CD4-positive, alpha-beta T cell treated with Interleukin-1 beta for 1 hour (primary cell): Measurements from ENCODE around the gene TGFBR3L.

Experiments
- DNase-seq, 2 donors: peaks; one replicate each; pipeline ENCODE4 v3.0.0-alpha.2; 2020 to 2022

The TGFBR3L gene

DNA sequence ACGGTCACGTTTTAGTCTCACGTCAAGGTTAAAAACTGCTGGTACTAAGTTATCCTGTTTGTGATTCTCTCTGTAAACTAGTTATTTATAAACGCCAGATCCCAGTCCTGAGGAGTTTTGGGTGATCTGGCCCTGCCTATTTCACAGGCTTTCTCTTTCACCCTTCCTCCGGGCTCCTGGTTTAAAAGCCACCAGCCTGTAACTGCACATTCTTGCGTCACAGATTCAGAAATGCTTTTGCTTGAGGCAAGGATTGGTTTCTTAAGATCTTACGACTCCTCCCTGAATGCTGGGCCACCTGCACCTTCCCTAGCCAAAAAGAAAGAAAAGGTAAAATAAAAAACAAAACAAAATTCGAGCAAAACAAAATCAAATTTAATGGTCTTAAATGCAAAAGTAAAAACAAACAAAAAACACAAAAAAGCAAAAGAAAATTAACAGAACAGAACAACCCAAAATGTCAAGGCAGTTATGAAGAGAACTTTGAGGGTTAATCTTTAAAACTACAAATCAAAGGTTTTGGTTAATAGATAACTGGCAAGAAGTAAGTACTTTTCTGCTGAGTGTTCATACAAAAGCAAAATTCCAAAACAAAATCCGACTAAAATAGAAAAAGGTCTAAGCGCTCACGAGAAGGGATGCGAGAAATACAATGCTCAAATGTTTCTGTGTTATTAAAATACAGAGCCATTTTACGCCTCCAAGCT lies 47.4 kb downstream of the TGFBR3L start:
- no peak for DNase-seq

DNA sequence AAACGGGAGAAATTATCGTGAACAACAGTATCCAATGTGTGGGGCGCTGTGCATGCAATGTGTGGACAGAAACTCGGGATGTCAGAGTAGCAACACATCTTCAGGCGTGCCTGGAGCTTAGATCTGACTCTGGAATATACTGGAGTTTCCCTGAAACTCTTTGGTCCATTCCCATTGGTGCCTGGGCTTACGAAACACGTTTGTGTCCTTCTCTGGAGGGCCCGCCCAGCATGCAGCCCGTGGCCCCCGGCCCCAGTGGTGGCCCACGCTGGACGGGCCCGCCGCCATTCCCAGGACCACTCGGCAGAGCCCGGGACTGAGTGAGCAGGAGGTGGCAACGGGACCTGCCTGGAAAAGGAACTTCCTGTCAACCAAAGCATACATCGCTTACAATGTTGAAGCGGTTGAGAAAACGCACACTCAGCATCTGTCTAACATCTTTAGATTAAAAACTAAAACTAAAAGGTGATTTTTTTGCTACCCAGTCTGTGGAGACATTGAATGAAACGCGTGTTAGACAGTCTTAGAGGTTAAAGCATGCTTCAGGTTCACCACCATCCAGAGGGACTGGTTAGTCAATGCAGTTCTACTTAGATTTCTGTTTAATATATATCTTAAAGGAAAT lies 48.1 kb downstream of the TGFBR3L start:
- no peak for DNase-seq

DNA sequence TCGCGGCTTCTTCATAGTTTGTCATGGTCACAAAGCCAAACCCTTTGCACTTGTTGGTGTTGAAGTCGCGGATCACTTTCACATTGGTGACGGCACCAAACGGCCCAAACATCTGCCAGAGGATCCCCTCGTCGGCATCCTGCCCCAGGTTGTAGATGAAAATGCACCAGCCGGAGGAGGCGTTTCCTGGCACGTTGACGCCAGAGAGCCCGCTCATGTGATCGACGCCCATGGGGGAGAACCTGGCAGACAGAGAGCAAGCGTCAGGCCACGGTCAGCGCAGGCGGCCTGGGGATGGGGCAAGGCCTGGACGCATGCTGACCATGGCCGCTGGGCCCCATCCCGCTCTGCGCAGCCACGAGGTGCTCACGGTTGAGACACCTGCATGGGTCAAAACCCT lies 48.9 kb downstream of the TGFBR3L start:
- DNase-seq = no peak

DNA sequence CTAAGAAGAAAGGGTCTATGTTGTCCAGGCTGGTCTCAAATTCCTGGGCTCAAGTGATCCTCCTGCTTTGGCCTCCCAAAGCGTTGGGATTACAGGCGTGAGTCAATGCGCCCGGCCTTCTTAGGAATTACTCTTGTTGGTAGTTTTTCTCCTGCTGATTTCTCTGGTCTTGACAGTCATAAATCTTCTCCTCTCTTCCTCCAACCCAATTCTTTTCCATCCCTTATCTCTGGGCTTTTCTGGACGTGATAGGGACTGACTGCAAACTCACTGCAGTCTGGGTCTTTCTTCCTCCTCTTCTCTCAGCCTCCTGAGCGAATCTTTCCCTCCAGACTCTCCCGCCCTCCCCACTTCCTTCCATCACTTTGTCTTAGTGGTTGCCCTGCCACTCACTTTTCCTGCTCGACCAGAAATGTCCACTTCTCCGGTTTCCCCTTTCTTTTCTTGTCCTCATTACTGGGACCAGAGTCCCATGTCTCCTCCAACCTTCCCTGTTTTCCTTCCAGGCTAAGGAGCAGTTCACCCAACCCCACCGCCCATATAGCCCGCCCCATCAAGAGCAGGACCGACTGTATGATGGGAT lies 50.7 kb downstream of the TGFBR3L start:
- no peak for DNase-seq

DNA sequence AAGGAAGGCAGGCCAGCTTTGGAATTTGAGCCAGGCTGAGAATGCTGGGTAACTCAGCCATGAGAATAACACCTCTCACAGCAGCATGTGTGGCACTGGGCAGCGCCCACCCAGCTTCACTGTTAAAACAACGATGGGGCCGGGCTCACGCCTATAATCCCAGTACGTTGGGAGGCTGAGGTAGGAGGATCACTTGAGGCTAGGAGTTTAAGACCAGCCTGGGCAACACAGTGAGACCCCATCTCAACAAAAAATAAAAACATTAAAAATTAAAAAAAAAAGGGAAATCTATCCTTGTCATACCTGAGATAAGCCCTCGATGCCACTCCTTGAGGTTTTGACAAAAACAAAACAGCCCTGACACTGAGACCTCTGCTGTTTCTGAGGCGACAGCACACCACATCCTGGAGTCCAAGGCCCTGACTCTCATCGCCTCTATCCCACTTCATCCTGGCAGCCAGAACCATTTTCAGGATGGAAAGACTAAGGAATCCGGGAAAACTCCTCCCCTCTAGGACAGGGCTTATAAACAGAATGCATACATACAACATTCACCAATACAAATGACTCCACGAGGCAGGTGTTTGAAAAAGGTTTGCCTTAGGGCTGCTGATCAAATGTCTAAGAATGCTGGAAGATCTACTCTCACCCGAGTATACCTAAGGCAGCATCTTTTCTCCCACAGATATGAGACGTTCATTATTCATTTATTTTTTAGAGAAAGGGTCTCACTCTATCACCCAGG lies 51.5 kb downstream of the TGFBR3L start:
- DNase-seq = no peak

DNA sequence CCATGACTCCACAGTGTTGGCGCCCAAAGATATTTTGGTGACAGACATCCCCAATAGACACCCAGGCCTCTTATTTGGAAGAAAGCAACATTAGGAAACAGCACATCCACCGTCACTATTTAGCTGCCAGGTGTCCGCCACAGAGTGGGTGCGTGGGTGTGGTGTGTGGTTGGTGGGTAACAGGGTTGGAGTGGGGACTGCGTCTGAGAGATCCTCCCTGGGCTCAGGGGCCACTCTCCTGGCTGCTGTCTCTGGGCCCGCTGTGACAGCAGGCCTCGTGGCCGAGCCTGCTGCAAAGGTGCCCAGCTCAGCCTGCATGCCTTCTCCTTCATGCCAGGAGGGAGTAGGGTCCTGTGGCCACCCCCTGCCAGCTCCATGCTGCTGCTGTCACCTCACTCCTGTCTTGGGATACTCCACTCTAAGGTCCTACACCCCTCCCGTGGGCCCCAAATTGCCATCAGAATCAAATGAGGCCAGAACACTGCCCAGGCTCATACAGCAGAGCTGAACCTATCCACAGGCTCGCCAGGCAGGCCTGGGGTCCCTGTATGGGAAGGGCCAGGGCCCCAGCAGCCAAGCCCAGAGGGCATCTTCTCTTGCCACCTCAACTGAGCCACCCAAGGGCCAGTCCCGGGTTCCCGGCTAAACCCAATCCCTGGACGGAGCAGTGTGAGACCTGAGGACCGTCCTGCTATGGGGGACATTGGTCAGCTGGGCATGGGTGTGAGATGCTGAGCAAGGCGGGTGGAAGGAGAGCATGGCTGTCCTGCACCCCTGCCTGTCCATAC lies 53.6 kb downstream of the TGFBR3L start:
- no peak for DNase-seq
